Endothelial cell of umbilical vein (primary cell): Measurements from ENCODE around the gene RIMS4. TPM values are rescaled to one million over a fixed set of nuclear protein-coding genes. Genes with fewer than 3 reads are reported as not detected.

Experiments used
- BruUV-seq: library from RNA; stranded (reverse); fragments of 400-500 nt; replicated peaks from 2 replicates; lab custom pipeline; 2021; lab: Mats Ljungman, UMichigan
- CTCF ChIA-PET: fragments of 300-600, 350-600 bp; sonication (Branson Sonifier 250); formaldehyde crosslinking; loops from one replicate; lab custom pipeline; 2021; ENCODE audit warnings: antibody characterized with exemption, inconsistent platforms; lab: Charles Lee
- POLR2A ChIA-PET: fragments of 300-600, 350-600 bp; sonication (Branson Sonifier 250); formaldehyde crosslinking; loops from one replicate; lab custom pipeline; 2021; ENCODE audit warnings: antibody characterized with exemption, inconsistent platforms; lab: Charles Lee
- DNase-seq: peaks from one replicate; pipeline ENCODE4 v3.0.0-alpha.2; 2011; ENCODE audit warnings: low read depth, low spot score
- FAIRE-seq: peaks from 2 replicates; lab custom pipeline; 2011; peaks lifted over from hg19 to GRCh38; lab: Jason Lieb, UNC
- H2AFZ ChIP-seq: 2 replicates; pipeline ENCODE4 v1.6.0; 2012; ENCODE audit warnings: low read depth, low read length, control low read depth, inconsistent platforms
- H3K27ac ChIP-seq: 2 replicates; pipeline ENCODE4 v1.5.1; 2011; ENCODE audit warnings: low read depth, mild to moderate bottlenecking, control low read depth, low read length, moderate library complexity; ENCODE audit not compliant: insufficient read depth
- H3K27me3 ChIP-seq, 2 experiments: 2 replicates each; pipeline versions ENCODE4 v1.6.0 to v1.6.1; 2011; ENCODE audit warnings: low read length in 2 of 2, mixed read lengths in 1 of 2; ENCODE audit not compliant: control insufficient read depth in 2 of 2, insufficient read depth in 2 of 2
- H3K36me3 ChIP-seq, 2 experiments: 2 replicates in 1 of 2; 3 replicates in 1 of 2; pipeline ENCODE4 v1.5.1; 2011; ENCODE audit warnings: low read length in 2 of 2, mild to moderate bottlenecking in 1 of 2, moderate library complexity in 1 of 2; ENCODE audit not compliant: control insufficient read depth in 2 of 2, insufficient read depth in 2 of 2; ENCODE audit errors: extremely low read depth in 1 of 2
- H3K4me1 ChIP-seq: 3 replicates; pipeline ENCODE4 v1.5.1; 2011; ENCODE audit warnings: mild to moderate bottlenecking, low read length; ENCODE audit not compliant: control insufficient read depth, insufficient read depth; ENCODE audit errors: extremely low read depth
- H3K4me2 ChIP-seq: 2 replicates; pipeline ENCODE4 v1.6.1; 2011; ENCODE audit warnings: low read length, control low read depth, mixed read lengths; ENCODE audit not compliant: insufficient read depth
- H3K4me3 ChIP-seq, 3 experiments: fragments of 200-600 bp in 1 of 3; sonication (generic), shearing (Covaris generic) in 1 of 3; replicated peaks in 1 of 3; 2 replicates each; pipeline ENCODE4 v1.5.1; 2011 to 2016; ENCODE audit warnings: control low read depth in 3 of 3, low read length in 3 of 3, mild to moderate bottlenecking in 2 of 3, inconsistent platforms in 1 of 3, low read depth in 1 of 3, moderate library complexity in 1 of 3; ENCODE audit not compliant: insufficient read depth in 1 of 3
- H3K79me2 ChIP-seq: 2 replicates; pipeline ENCODE4 v1.6.0; 2012; ENCODE audit warnings: low read length, inconsistent platforms; ENCODE audit not compliant: control insufficient read depth, insufficient read depth
- H3K9ac ChIP-seq: replicated peaks from 2 replicates; pipeline ENCODE3; 2011; ENCODE audit warnings: low read length, control low read depth; ENCODE audit not compliant: insufficient read depth; ENCODE audit errors: extremely low read depth
- H3K9me1 ChIP-seq: replicated peaks from 3 replicates; pipeline ENCODE4 v1.6.0; 2011; ENCODE audit warnings: mild to moderate bottlenecking, low read length; ENCODE audit not compliant: control insufficient read depth, insufficient read depth; ENCODE audit errors: extremely low read depth
- H3K9me3 ChIP-seq: replicated peaks from 2 replicates; pipeline ENCODE4 v1.5.1; 2012; ENCODE audit warnings: low read length, inconsistent platforms; ENCODE audit not compliant: control insufficient read depth, insufficient read depth
- H4K20me1 ChIP-seq: replicated peaks from 2 replicates; pipeline ENCODE3; 2011; ENCODE audit warnings: mild to moderate bottlenecking, low read length; ENCODE audit not compliant: control insufficient read depth, insufficient read depth; ENCODE audit errors: extremely low read depth
- EZH2 ChIP-seq: IDR thresholded peaks from 2 replicates; pipeline ENCODE4 v1.6.1; 2012; ENCODE audit warnings: borderline replicate concordance, low read depth, mild to moderate bottlenecking, moderate library complexity, low read length, inconsistent platforms; ENCODE audit not compliant: severe bottlenecking
- FOS ChIP-seq: IDR thresholded peaks from 2 replicates; pipeline ENCODE4 v1.6.1; 2011; ENCODE audit warnings: mild to moderate bottlenecking, low read length, moderate library complexity, borderline replicate concordance; ENCODE audit not compliant: insufficient read depth
- GATA2 ChIP-seq: IDR thresholded peaks from 2 replicates; pipeline ENCODE4 v1.7.0; 2011; ENCODE audit warnings: low read depth, mild to moderate bottlenecking, moderate library complexity, mixed read lengths, low read length; ENCODE audit not compliant: insufficient read length, insufficient read depth
- JUN ChIP-seq: IDR thresholded peaks from 2 replicates; pipeline ENCODE4 v1.6.1; 2011; ENCODE audit warnings: borderline replicate concordance, low read depth; ENCODE audit not compliant: insufficient read length, insufficient read depth
- MYC ChIP-seq: IDR thresholded peaks from one replicate; pipeline ENCODE4 v1.6.1; 2011; ENCODE audit warnings: mild to moderate bottlenecking, low read depth, low read length
- POLR2A ChIP-seq: IDR thresholded peaks from 2 replicates; pipeline ENCODE4 v1.6.1; 2012; ENCODE audit warnings: low read depth, mild to moderate bottlenecking, control low read depth, low read length
- POLR2AphosphoS5 ChIP-seq: IDR thresholded peaks from 2 replicates; pipeline ENCODE4 v1.6.1; 2012; ENCODE audit warnings: low read depth, mild to moderate bottlenecking, control low read depth, low read length, moderate library complexity; ENCODE audit not compliant: insufficient read depth
- dilution Hi-C: fragments of 300-500 bp; cut with MboI; formaldehyde crosslinking; loops from one replicate; pipeline ENCODE4 v1.15.0; 2019; ENCODE audit warnings: low sequenced_read_pairs; ENCODE audit not compliant: extremely low pct_ligation_motif_present
- intact Hi-C: fragments of 100-400 bp; cut with micrococcal nuclease; formaldehyde crosslinking; loops from one replicate; pipeline ENCODE4 v1.10.0; 2022
- polyA plus RNA-seq, 4 experiments: library from polyadenylated mRNA; depleted of rRNA in 3 of 4; stranded (reverse) in 3 of 4; unstranded in 1 of 4; fragments of >200 nt; gene quantifications; 2 replicates each; pipeline versions ENCODE4 v1.2.1 to v1.2.3, GENCODE V29; 2011 to 2012; ENCODE audit warnings: missing spikeins in 1 of 4
- total RNA-seq: library from RNA; stranded (reverse); gene quantifications from 2 replicates; pipeline ENCODE4 v1.2.3, GENCODE V29; 2021
- TF ChIP-seq, protein P1 (sequence below): IDR thresholded peaks from 2 replicates; pipeline ENCODE4 v1.6.1; 2011; ENCODE audit not compliant: insufficient read depth, insufficient read length
- TF ChIP-seq, protein P2 (sequence below), 2 donors: IDR thresholded peaks; 1 replicate in 1 of 2; 2 replicates in 1 of 2; pipeline ENCODE4 v1.5.1; 2011; ENCODE audit warnings: low read length in 2 of 2, mild to moderate bottlenecking in 2 of 2, moderate library complexity in 2 of 2, control low read depth in 1 of 2, inconsistent platforms in 1 of 2, low read depth in 1 of 2; ENCODE audit not compliant: insufficient read depth in 1 of 2; ENCODE audit errors: extremely low read depth in 1 of 2

RIMS4 gene
- total and polyA plus RNA-seq, 2 donors (not counting 3 experiments of a cell fraction or from before 2014, with no cell fraction given) = not detected

DNA sequence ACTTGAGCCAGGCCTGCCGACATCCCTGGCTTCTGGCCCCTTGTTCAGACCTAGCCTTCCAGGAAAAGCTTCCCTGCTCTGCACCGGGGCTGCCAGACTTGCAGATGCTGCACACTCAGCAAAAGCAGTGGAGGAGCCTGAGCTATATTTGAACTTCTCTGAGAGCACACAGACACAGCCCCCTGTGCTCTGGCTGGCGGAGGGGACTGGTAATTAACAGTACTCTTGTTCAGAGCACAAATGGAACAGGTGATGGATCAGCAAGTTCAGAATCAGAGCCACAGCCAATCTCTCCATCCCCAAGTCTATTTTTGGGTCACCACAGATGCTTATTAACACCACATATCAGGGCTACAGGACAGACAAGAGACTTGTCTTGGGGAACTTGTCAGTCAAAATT lies 27.6 kb upstream of the RIMS4 start:
- no peak overlapping the region for H3K9ac ChIP-seq
- dilution Hi-C loops (loop anchor here (5.0 kb wide), 1 partner anchor 81 kb away; no protein-coding TSS in a partner anchor), intact Hi-C loops (no loop called here)
- CTCF ChIA-PET = no interaction called here
- TF ChIP-seq, protein P1, sequence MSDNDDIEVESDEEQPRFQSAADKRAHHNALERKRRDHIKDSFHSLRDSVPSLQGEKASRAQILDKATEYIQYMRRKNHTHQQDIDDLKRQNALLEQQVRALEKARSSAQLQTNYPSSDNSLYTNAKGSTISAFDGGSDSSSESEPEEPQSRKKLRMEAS = no peak
- no peak for TF ChIP-seq POLR2A
- no peak for TF ChIP-seq GATA2
- TF ChIP-seq, protein P2, sequence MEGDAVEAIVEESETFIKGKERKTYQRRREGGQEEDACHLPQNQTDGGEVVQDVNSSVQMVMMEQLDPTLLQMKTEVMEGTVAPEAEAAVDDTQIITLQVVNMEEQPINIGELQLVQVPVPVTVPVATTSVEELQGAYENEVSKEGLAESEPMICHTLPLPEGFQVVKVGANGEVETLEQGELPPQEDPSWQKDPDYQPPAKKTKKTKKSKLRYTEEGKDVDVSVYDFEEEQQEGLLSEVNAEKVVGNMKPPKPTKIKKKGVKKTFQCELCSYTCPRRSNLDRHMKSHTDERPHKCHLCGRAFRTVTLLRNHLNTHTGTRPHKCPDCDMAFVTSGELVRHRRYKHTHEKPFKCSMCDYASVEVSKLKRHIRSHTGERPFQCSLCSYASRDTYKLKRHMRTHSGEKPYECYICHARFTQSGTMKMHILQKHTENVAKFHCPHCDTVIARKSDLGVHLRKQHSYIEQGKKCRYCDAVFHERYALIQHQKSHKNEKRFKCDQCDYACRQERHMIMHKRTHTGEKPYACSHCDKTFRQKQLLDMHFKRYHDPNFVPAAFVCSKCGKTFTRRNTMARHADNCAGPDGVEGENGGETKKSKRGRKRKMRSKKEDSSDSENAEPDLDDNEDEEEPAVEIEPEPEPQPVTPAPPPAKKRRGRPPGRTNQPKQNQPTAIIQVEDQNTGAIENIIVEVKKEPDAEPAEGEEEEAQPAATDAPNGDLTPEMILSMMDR (IDR thresholded peaks at IDR 0.05; ENCODE audit: extremely low read depth in 1 of 2, insufficient read depth in 1 of 2, low read depth in 1 of 2, low read length in 2 of 2) = no peak
- no peak for TF ChIP-seq MYC
- TF ChIP-seq POLR2AphosphoS5 = no peak
- no peak for TF ChIP-seq JUN
- TF ChIP-seq FOS = no peak
- TF ChIP-seq EZH2 = no peak
- no peak overlapping the region for H3K27ac ChIP-seq
- no TSS peak for BruUV-seq
- H3K9me1 ChIP-seq = no peaks in the 10 kb centered on the region
- H3K79me2 ChIP-seq = no peaks in the 10 kb centered on the region
- no peak for DNase-seq
- no peaks in the 10 kb centered on the region for H3K36me3 ChIP-seq
- H3K27me3 ChIP-seq = peaks cover 2 to 3% of the 10 kb centered on the region in 2 experiments
- no peak overlapping the region for H3K4me3 ChIP-seq
- no peak for FAIRE-seq
- H3K4me1 ChIP-seq = no peaks in the 10 kb centered on the region
- no peak overlapping the region for H3K4me2 ChIP-seq
- POLR2A ChIA-PET = no interaction called here
- H2AFZ ChIP-seq = no peak overlapping the region
- H3K9me3 ChIP-seq = no peaks in the 10 kb centered on the region
- no peaks in the 10 kb centered on the region for H4K20me1 ChIP-seq
